Neural progenitor cell (in vitro differentiated cells): ENCODE data around the gene SLC17A8.

ENCODE experiments used
- EZH2 ChIP-seq: fragments of 200-600 bp; sonication (generic); IDR thresholded peaks from 2 replicates; pipeline ENCODE4 v1.6.1; 2017; ENCODE audit warnings: antibody characterized with exemption, mild to moderate bottlenecking, moderate library complexity
- TF ChIP-seq, protein P1 (sequence below): fragments of 200-600 bp; sonication (generic); IDR thresholded peaks from 2 replicates; pipeline ENCODE4 v1.5.1; 2017; ENCODE audit warnings: antibody characterized with exemption, mild to moderate bottlenecking

DNA sequence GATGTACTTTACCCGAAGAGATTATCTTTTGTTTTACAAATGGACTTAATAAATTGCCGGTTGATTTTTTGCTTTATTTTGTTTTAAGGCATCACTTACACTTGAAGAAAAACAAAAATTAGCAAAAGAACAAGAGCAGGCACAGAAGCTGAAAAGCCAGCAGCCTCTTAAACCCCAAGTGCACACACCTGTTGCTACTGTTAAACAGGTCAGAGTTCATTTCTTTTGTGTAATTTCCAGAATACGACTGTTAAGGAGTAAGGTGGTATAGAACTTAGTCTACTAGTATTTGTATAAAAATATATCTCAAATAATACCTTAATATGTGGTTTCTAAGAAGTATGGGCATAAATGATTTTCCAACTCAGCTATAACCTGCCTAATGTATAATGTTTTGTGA is 19.6 kb upstream of the SLC17A8 start:
- TF ChIP-seq, protein P1, sequence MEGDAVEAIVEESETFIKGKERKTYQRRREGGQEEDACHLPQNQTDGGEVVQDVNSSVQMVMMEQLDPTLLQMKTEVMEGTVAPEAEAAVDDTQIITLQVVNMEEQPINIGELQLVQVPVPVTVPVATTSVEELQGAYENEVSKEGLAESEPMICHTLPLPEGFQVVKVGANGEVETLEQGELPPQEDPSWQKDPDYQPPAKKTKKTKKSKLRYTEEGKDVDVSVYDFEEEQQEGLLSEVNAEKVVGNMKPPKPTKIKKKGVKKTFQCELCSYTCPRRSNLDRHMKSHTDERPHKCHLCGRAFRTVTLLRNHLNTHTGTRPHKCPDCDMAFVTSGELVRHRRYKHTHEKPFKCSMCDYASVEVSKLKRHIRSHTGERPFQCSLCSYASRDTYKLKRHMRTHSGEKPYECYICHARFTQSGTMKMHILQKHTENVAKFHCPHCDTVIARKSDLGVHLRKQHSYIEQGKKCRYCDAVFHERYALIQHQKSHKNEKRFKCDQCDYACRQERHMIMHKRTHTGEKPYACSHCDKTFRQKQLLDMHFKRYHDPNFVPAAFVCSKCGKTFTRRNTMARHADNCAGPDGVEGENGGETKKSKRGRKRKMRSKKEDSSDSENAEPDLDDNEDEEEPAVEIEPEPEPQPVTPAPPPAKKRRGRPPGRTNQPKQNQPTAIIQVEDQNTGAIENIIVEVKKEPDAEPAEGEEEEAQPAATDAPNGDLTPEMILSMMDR: no peak
- no peak for TF ChIP-seq EZH2
